ENCODE measurements around the gene RAB10.

RAB10 gene

GRCh38 chr2:26182887-26183630 lies 149.2 kb downstream of the RAB10 start:
- TF ChIP-seq POLR2AphosphoS5 (IDR thresholded peaks at IDR 0.05; ENCODE audit: low read depth, low read length) (no peak), REST (IDR thresholded peaks at IDR 0.05; ENCODE audit: insufficient read depth in 1 of 2, low read depth in 2 of 2, low read length in 2 of 2) (no peak), SIN3A (IDR thresholded peaks at IDR 0.05; ENCODE audit: borderline replicate concordance, insufficient read depth, low read length) (no peak), TAF1 (IDR thresholded peaks at IDR 0.05; ENCODE audit: borderline replicate concordance, insufficient read depth, low read length) (no peak), FOXP2 (optimal IDR thresholded peaks at IDR 0.05; ENCODE audit: borderline replicate concordance, extremely low read depth, extremely low read length, insufficient read depth) (no peak)

GRCh38 chr2:26184121-26184520 lies 150.2 kb downstream of the RAB10 start:
- TF ChIP-seq FOXP2 (optimal IDR thresholded peaks at IDR 0.05; ENCODE audit: borderline replicate concordance, extremely low read depth, extremely low read length, insufficient read depth) (no peak), SIN3A (IDR thresholded peaks at IDR 0.05; ENCODE audit: borderline replicate concordance, insufficient read depth, low read length) (no peak), TAF1 (IDR thresholded peaks at IDR 0.05; ENCODE audit: borderline replicate concordance, insufficient read depth, low read length) (no peak), REST (IDR thresholded peaks at IDR 0.05; ENCODE audit: insufficient read depth in 1 of 2, low read depth in 2 of 2, low read length in 2 of 2) (no peak), POLR2AphosphoS5 (IDR thresholded peaks at IDR 0.05; ENCODE audit: low read depth, low read length) (no peak)

GRCh38 chr2:26184555-26185303 lies 150.8 kb downstream of the RAB10 start:
- TF ChIP-seq REST (IDR thresholded peaks at IDR 0.05; ENCODE audit: insufficient read depth in 1 of 2, low read depth in 2 of 2, low read length in 2 of 2) (peak in 1 of 2 experiments; percentile 32; a peak in 1 of 4 replicates), SIN3A (IDR thresholded peaks at IDR 0.05; ENCODE audit: borderline replicate concordance, insufficient read depth, low read length) (no peak), TAF1 (IDR thresholded peaks at IDR 0.05; ENCODE audit: borderline replicate concordance, insufficient read depth, low read length) (0 out of 2 replicates have a peak, but pooled peaks have one; percentile 36), FOXP2 (optimal IDR thresholded peaks at IDR 0.05; ENCODE audit: borderline replicate concordance, extremely low read depth, extremely low read length, insufficient read depth) (peak; percentile 90), POLR2AphosphoS5 (IDR thresholded peaks at IDR 0.05; ENCODE audit: low read depth, low read length) (no peak; the same call in 1 of the 2 replicates)

- TF ChIP-seq FOXP2 (optimal IDR thresholded peaks at IDR 0.05; ENCODE audit: borderline replicate concordance, extremely low read depth, extremely low read length, insufficient read depth) = no peak
- no peak for TF ChIP-seq TAF1 (IDR thresholded peaks at IDR 0.05; ENCODE audit: borderline replicate concordance, insufficient read depth, low read length)
- no peak for TF ChIP-seq SIN3A (IDR thresholded peaks at IDR 0.05; ENCODE audit: borderline replicate concordance, insufficient read depth, low read length)
- no peak for TF ChIP-seq POLR2AphosphoS5 (IDR thresholded peaks at IDR 0.05; ENCODE audit: low read depth, low read length)
Measured at GRCh38 chr2:26185304-26185928, 151.5 kb downstream of the RAB10 start.

Measured in PFSK-1 (cell line).